Measurements from ENCODE around the gene ZBTB42. TPM values are rescaled to one million over a fixed set of nuclear protein-coding genes. Genes with fewer than 3 reads are reported as not detected.
A peak's percentile ranks its signal among the peaks of the same experiment; 100 is the strongest.

Gene ZBTB42
- total RNA-seq, 1 experiment from 2014 or later: 6.1 TPM

- no peak overlapping the region for H3K9ac ChIP-seq (ENCODE audit: extremely low read depth, insufficient read length, low read length)
- no peak for TF ChIP-seq CTCF (conservative IDR thresholded peaks at IDR 0.05)
- no peak overlapping the region for H2BK120ac ChIP-seq (ENCODE audit: low read depth, low read length, poor library complexity, severe bottlenecking)
- peak overlapping the region in 1 of 3 experiments; percentile 2; a peak in 1 of 7 replicates for H3K27ac Mint-ChIP-seq
- H4K91ac ChIP-seq (ENCODE audit: insufficient read length, low read depth, low read length): no peak overlapping the region
- H2BK15ac ChIP-seq (ENCODE audit: low read depth, low read length): no peak overlapping the region
- no peak overlapping the region for H2BK5ac ChIP-seq (ENCODE audit: insufficient read length, low read length)
- H3K36me3 Mint-ChIP-seq (ENCODE audit: insufficient read depth in 1 of 3, low read depth in 3 of 3): peaks cover 0 to 4% (median 2%) of the 10 kb centered on the region in 3 experiments; a peak in 2 of 7 replicates
- H3K27me3 ChIP-seq (ENCODE audit: insufficient read depth, low read length): peaks cover 23% of the 10 kb centered on the region; the same call in 1 of the 2 replicates
- no CpG with 5 or more reads among the region's 16 CpGs for WGBS (ENCODE audit: extremely low coverage, insufficient read length, low lambda C conversion rate)
- H3K4me2 ChIP-seq (ENCODE audit: insufficient read depth, insufficient read length, low read length): peak overlapping the region; percentile 50
- H3K14ac ChIP-seq (ENCODE audit: insufficient read depth, low read length): no peak overlapping the region
- H3K79me1 ChIP-seq (ENCODE audit: insufficient read depth, low read depth, low read length, poor library complexity, severe bottlenecking): no peaks in the 10 kb centered on the region
- no peak overlapping the region for H3K18ac ChIP-seq (ENCODE audit: insufficient read length, low read depth, low read length)
- H3K4ac ChIP-seq (ENCODE audit: low read depth, low read length): no peak overlapping the region
- H3K79me2 ChIP-seq (ENCODE audit: insufficient read depth, low read length): no peaks in the 10 kb centered on the region
- H3T11ph ChIP-seq (ENCODE audit: low read length): no peak overlapping the region
- H3K23me2 ChIP-seq (ENCODE audit: insufficient read length, low read depth, low read length, poor library complexity, severe bottlenecking): peaks cover 21% of the 10 kb centered on the region
- no peaks in the 10 kb centered on the region for H3K9me3 ChIP-seq (ENCODE audit: control insufficient read depth, low read depth, low read length)
- H3K4me3 Mint-ChIP-seq: peak overlapping the region in 1 of 2 experiments; percentile 82; a peak in 3 of 5 replicates
- H2AFZ ChIP-seq (ENCODE audit: low read length): no peak overlapping the region
- H2AK5ac ChIP-seq (ENCODE audit: insufficient read length, low read length): no peak overlapping the region
- H4K20me1 ChIP-seq (ENCODE audit: control insufficient read depth, insufficient read depth, insufficient read length): no peaks in the 10 kb centered on the region
- no peak overlapping the region for H2BK20ac ChIP-seq (ENCODE audit: low read depth, low read length, poor library complexity, severe bottlenecking)
- H4K8ac ChIP-seq (replicated peaks; ENCODE audit: insufficient read length, low read depth, low read length): no peak overlapping the region
- no peak overlapping the region for H3K23ac ChIP-seq (ENCODE audit: insufficient read length, low read depth, low read length)
- no peak for DNase-seq
- no peak overlapping the region for H3K27ac ChIP-seq (ENCODE audit: insufficient read length, low read depth, low read length)
- peaks cover 33 to 52% of the 10 kb centered on the region in 2 experiments for H3K4me1 Mint-ChIP-seq
- H3K9me3 Mint-ChIP-seq: no peaks in the 10 kb centered on the region; a peak in 2 of 5 replicates
- no peak overlapping the region for H4K5ac ChIP-seq (ENCODE audit: insufficient read length, low read depth, low read length)
- H2BK12ac ChIP-seq (ENCODE audit: insufficient read length, low read depth, low read length): no peak overlapping the region
- no peak overlapping the region for H3K56ac ChIP-seq (ENCODE audit: insufficient read length, low read depth, low read length)
- peaks cover 6% of the 10 kb centered on the region; the same call in 1 of the 2 replicates for H3K4me1 ChIP-seq (ENCODE audit: insufficient read depth, low read length)
- H3K27me3 Mint-ChIP-seq (ENCODE audit: low read depth): peaks cover 67% of the 10 kb centered on the region
These were observed 2.3 kb upstream of the ZBTB42 start for GRCh38 chr14:104798300-104799243.
